Heart left ventricle (tissue), 16 donors: ENCODE results near the gene EMX2. TPM values are rescaled to one million over a fixed set of nuclear protein-coding genes. Genes with fewer than 3 reads are reported as not detected.
"Not testable (repeated sequence)": the region's sequence is repeated elsewhere in the genome, so short reads cannot be mapped to it uniquely, and the experiment has no call there.

ENCODE experiments used
- ATAC-seq, 4 donors: fragments of 200-7000 bp; cut with Tn5 transposase; one replicate each; pipeline ENCODE4 v1.9.1; 2020 to 2022; ENCODE audit warnings: moderate library complexity in 4 of 4, mild to moderate bottlenecking in 3 of 4, moderate number of reproducible peaks in 1 of 4
- DNase-seq, 5 donors: peaks; one replicate each; pipeline ENCODE4 v3.0.0-alpha.2; 2020
- H3K27ac ChIP-seq, 12 donors: fragments of 200-600 bp; sonication (generic) in 4 of 12; one replicate each; pipeline versions ENCODE4 v1.5.0 to v1.8.0; 2016 to 2022; ENCODE audit warnings: mild to moderate bottlenecking in 2 of 12
- H3K27me3 ChIP-seq, 9 donors: fragments of 200-600 bp; sonication (generic) in 2 of 9; one replicate each; pipeline versions ENCODE4 v1.5.1 to v1.8.0; 2016 to 2022; ENCODE audit warnings: mild to moderate bottlenecking in 3 of 9
- H3K36me3 ChIP-seq, 9 donors: fragments of 200-600 bp; sonication (generic) in 2 of 9; one replicate each; pipeline versions ENCODE4 v1.5.0 to v1.8.0; 2018 to 2022; ENCODE audit warnings: mild to moderate bottlenecking in 2 of 9
- H3K4me1 ChIP-seq, 12 donors: fragments of 200-600 bp; sonication (generic) in 4 of 12; one replicate each; pipeline versions ENCODE4 v1.5.0 to v1.8.0; 2016 to 2022; ENCODE audit warnings: mild to moderate bottlenecking in 3 of 12
- H3K4me3 ChIP-seq, 12 donors: fragments of 200-600 bp; sonication (generic) in 4 of 12; one replicate each; pipeline versions ENCODE4 v1.5.0 to v1.8.0; 2017 to 2022; ENCODE audit warnings: mild to moderate bottlenecking in 9 of 12, moderate library complexity in 4 of 12
- H3K9me3 ChIP-seq, 12 donors: fragments of 200-600 bp; sonication (generic) in 4 of 12; one replicate each; pipeline versions ENCODE4 v1.5.0 to v1.8.0; 2016 to 2022; ENCODE audit warnings: mild to moderate bottlenecking in 1 of 12
- POLR2A ChIP-seq, 2 donors: fragments of 450-650 bp; IDR thresholded peaks; one replicate each; pipeline ENCODE4 v1.6.1; 2017; ENCODE audit warnings: antibody characterized with exemption in 2 of 2, mild to moderate bottlenecking in 2 of 2, moderate library complexity in 2 of 2
- WGBS, 4 donors: extraction: QIAGEN DNeasy Blood & Tissue Kit in 2 of 4; methylation state at CpG; one replicate each; pipeline versions ENCODE4 v1.1.5 to v1.1.7; 2013 to 2018; 5-methylcytosine and 5-hydroxymethylcytosine counted together
- intact Hi-C, 10 donors: fragments of 100-400 bp; cut with DNase I; formaldehyde crosslinking; loops; one replicate each; pipeline versions ENCODE4 v1.11.1 to v1.14.2; 2022
- polyA plus RNA-seq, 2 donors: library from polyadenylated mRNA; stranded (reverse); fragments of 200-250 nt; gene quantifications; one replicate each; pipeline ENCODE4 v1.2.3, GENCODE V29; 2013
- total RNA-seq, 9 donors: library from RNA; depleted of rRNA in 2 of 9; stranded (reverse); fragments of >200 nt in 2 of 9; fragmentation: NEBNext Ultra II Directional in 3 of 9; extraction: Animal tissue kit (Norgen Biotek cat#: 25700) in 3 of 9; gene quantifications; one replicate each; pipeline versions ENCODE4 v1.1.0 to v1.2.4, GENCODE V29; 2016 to 2023
- TF ChIP-seq, protein P1 (sequence below), 12 donors: fragments of 200-600 bp; sonication (generic) in 4 of 12; IDR thresholded peaks; one replicate each; pipeline versions ENCODE4 v1.5.0 to v1.8.0; 2018 to 2022; ENCODE audit warnings: antibody characterized with exemption in 12 of 12, mild to moderate bottlenecking in 5 of 12
- donor health status: ischemic (EF 13 %, LVEDD 7.1; RV severe dilation, severe dysfunction).
- donor health status: healthy with polysubstance abuse.
- donor health status: DM: no; HTN: yes; CAD: no.
- donor health status: DM: no; HTN: no; CAD: no.
- donor health status: ischemic (EF 25% LVEDD 6.9; RV normal size, moderate dysfunction).
- donor health status: ischemic (EF 25% LVEDD 5.7; RV mildly dilated, moderate dysfunction).
- donor health status: healthy.
- donor health status: DM: yes; HTN: yes; CAD: no.
- donor health status: ischemic (EF 35%, LVEDD 5.7; RV mildly dilated, moderate dysfunction).
- donor health status: nonischemic (EF 11% LVEDD 7.7; RV severe dilation, severe dysfunction).
- donor health status: DM: yes; HTN: yes; CAD: no.
- donor health status: PGD.
- donor health status: ischemic (EF 29% LVEDD 5.4; RV normal size, mild dysfunction).
- donor health status: nonischemic (EF 23%, LVEDD 6.1; RV moderate dilation, normal function).

The EMX2 gene
- total and polyA plus RNA-seq, 11 donors, result 0.06 to 0.54 (median 0.19) TPM; not detected in 4

DNA sequence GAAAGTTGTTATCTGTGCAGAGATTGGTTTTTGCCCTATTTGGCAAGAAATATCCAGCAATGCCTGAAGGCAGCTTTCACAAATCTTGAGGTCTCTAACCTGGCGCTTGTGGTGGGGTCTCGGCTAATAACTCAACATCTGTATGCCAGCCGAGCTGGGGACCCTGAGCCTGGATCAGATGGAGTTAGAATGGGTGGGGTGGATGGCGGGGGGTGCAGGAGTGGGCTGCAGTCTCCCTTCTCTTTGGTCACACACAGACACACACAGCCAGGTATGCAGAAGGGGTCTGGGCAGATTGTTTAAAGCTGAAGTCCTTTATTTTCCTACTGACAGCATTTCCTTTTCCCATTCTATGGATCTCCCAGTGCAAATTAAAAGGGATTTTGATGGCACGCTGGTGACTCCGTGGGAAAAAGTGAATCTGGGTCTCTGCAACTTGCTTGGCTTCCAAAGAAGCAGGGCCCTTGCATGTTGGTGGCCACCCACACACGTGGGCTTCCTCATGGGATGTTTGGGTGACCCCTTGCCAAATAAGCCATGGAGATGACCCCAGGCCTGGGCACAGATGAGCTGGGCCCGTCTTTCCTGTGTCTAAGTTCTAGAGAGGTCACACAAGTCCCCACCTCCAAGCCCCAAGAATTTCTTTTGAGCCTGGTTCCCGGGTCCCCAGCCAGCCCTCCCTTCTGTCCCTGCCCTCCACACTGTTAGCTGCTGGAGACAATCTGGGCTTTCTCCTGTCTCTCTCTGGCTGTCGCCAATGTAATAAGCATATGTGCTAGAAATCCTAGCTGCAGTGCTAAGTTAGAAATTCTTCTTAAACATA, 39.9 kb upstream of the EMX2 start:
- no peaks in the 10 kb centered on the region for H3K36me3 ChIP-seq
- intact Hi-C loops, result no loop called here
- 42 to 72% (median 60%) methylated on average over 6 to 10 of the region's 10 CpGs for WGBS, 4 donors
- no peaks in the 10 kb centered on the region for H3K9me3 ChIP-seq
- TF ChIP-seq POLR2A (IDR thresholded peaks at IDR 0.05), result no peak
- TF ChIP-seq, protein P1, sequence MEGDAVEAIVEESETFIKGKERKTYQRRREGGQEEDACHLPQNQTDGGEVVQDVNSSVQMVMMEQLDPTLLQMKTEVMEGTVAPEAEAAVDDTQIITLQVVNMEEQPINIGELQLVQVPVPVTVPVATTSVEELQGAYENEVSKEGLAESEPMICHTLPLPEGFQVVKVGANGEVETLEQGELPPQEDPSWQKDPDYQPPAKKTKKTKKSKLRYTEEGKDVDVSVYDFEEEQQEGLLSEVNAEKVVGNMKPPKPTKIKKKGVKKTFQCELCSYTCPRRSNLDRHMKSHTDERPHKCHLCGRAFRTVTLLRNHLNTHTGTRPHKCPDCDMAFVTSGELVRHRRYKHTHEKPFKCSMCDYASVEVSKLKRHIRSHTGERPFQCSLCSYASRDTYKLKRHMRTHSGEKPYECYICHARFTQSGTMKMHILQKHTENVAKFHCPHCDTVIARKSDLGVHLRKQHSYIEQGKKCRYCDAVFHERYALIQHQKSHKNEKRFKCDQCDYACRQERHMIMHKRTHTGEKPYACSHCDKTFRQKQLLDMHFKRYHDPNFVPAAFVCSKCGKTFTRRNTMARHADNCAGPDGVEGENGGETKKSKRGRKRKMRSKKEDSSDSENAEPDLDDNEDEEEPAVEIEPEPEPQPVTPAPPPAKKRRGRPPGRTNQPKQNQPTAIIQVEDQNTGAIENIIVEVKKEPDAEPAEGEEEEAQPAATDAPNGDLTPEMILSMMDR (IDR thresholded peaks at IDR 0.05), result no peak
- ATAC-seq (no peak), DNase-seq (no peak)
- no peaks in the 10 kb centered on the region for H3K4me1 ChIP-seq
- peaks cover 0 to 48% (median 4%) of the 10 kb centered on the region in 9 donors for H3K27me3 ChIP-seq
- H3K4me3 ChIP-seq, result no peak overlapping the region
- H3K27ac ChIP-seq, result no peak overlapping the region

DNA sequence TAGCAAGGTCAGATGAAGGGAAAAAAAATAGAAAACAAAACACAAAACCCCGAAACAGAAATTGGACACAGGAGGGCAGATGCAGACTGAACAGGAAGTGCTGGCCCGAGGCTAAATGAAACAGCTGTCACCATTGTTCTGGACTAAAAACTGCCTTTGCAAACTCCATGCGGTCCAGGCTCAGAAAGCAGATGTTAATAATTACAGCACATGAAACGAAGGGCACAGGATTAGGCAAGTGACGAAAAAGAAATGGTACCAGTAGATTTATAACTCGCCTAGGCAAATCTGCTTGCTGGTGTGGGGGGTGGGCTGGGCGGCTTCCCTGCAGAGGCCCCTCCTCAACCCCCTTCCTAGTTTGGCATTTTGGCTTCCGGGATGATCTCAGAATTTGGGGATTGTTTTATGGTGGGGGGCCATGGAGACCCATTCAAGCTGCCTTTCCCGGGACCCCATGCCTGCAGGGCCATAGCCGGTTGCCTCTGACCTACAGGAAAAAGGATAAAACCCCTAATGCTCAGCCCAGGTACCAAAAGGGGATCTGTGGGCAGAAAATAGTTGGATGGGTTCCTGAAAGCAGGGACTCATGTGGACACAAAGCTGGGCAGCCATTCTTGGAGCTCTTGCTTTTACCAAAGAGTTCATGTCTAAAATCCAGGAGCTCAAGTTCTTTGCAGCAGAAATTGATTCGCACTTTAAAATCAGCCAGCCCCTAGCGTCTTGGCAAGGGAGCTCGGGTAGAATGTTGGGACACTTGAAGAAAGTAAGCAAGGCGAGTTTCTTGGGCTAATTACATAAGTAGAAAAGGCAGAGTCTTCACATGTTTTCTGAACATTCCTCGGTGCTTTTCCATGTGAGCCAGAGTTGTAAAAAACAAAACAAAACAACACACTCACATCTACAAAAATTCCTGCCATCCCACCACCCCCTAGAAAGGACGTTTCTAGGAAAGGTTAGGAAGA, 39.0 kb upstream of the EMX2 start:
- H3K36me3 ChIP-seq, result no peaks in the 10 kb centered on the region
- no peaks in the 10 kb centered on the region for H3K4me1 ChIP-seq
- no peak for ATAC-seq
- DNase-seq, result no peak
- H3K9me3 ChIP-seq, result no peaks in the 10 kb centered on the region
- intact Hi-C loops, result no loop called here
- 57 to 63% (median 60%) methylated on average over 16 of the region's 16 CpGs for WGBS, 4 donors
- H3K27me3 ChIP-seq, result peaks cover 0 to 50% (median 4%) of the 10 kb centered on the region in 9 donors
- no peak overlapping the region for H3K4me3 ChIP-seq
- no peak overlapping the region for H3K27ac ChIP-seq
- TF ChIP-seq, protein P1 (IDR thresholded peaks at IDR 0.05), result no peak
- TF ChIP-seq POLR2A (IDR thresholded peaks at IDR 0.05), result no peak

DNA sequence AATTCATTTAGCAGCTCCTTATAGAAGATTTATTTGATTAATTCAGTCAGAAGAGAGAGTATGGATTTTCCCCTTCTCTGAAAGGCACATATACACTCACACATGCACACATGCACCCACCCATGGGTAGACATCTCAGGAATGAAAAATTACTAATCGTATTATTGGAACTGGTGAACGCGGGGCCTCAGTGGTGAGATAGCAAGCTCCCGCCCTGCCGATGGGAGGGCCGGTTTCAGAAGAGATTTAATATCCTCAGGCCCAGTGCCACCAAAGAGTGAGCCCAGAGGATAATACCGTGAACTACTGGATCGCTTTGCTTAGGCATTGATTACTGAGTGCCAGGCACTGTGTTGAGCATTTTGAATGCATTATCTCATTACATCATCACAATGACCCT, 38.0 kb upstream of the EMX2 start:
- intact Hi-C loops, result no loop called here
- no peak overlapping the region for H3K4me3 ChIP-seq
- WGBS, 4 donors, result 91 to 93% (median 93%) methylated on average over 8 of the region's 8 CpGs
- no peak overlapping the region for H3K27ac ChIP-seq
- no peaks in the 10 kb centered on the region for H3K36me3 ChIP-seq
- no peaks in the 10 kb centered on the region for H3K9me3 ChIP-seq
- ATAC-seq (no peak), DNase-seq (no peak)
- no peaks in the 10 kb centered on the region for H3K4me1 ChIP-seq
- TF ChIP-seq POLR2A (IDR thresholded peaks at IDR 0.05), result no peak
- TF ChIP-seq, protein P1 (IDR thresholded peaks at IDR 0.05), result no peak
- H3K27me3 ChIP-seq, result peaks cover 0 to 60% (median 5%) of the 10 kb centered on the region in 9 donors

DNA sequence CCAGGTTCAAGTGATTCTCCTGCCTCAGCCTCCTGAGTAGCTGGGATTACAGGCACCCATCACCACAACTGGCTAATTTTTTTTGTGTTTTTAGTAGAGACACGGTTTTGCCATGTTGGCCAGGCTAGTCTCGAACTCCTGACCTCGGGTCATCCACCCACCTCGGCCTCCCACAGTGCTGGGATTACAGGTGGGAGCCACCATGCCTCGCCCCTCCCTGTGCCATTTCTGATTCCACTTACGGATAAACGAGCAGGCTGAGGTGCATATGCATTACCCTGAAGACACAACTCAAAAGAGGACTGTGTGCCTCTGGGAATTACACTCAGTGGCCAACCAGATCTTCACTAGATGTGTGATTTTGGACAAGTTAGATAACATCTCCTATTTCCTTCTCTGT, 35.5 kb upstream of the EMX2 start:
- H3K9me3 ChIP-seq, H3K4me3 ChIP-seq, intact Hi-C loops, H3K27ac ChIP-seq, DNase-seq, H3K36me3 ChIP-seq, H3K4me1 ChIP-seq, ATAC-seq: not testable (repeated sequence)
- 80 to 89% (median 84%) methylated on average over 7 of the region's 7 CpGs for WGBS, 4 donors
- H3K27me3 ChIP-seq, result peaks cover 0 to 64% (median 5%) of the 10 kb centered on the region in 9 donors
